ENCODE data around the gene ART5.
"Not testable (repeated sequence)": the region's sequence is repeated elsewhere in the genome, so short reads cannot be mapped to it uniquely, and the experiment has no call there.

The ART5 gene

DNA sequence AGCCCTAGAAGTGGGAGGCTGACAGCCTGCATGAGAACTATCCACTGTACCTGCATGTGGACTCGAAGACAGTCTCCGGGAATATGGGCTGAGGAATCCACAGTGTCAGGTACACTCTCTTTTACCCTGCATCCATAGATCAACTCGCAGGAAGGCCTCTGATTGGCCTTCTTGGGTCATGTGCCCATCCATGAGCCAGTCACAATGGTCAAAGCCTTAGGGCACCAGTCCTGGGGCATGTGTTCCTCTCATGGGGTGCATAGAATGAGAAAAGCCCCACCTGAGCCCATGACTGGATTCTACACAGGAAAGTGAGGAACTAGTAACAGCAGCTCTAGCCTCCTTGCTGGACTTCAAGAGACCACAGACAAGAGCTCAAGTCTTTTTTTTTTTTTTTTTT, 13.8 kb upstream of the ART5 start:
- DNase-seq = no peak

DNA sequence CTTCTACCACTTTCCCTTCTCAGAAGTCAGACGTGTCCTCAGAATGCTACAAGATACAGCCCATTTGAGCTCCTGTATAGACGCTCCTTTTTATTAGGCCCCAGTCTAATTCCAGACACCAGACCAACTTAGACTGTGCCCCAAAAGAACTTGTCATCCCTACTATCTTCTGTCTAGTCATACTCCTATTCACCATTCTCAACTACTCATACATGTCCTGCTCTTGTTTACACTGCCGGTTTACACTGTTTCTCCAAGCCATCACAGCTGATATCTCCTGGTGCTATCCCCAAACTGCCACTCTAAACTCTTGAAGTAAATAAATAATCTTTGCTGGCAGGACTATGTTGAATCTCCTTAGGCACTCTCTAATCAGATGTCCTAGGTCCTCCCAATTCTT, 10.7 kb upstream of the ART5 start:
- not testable (repeated sequence) for DNase-seq

DNA sequence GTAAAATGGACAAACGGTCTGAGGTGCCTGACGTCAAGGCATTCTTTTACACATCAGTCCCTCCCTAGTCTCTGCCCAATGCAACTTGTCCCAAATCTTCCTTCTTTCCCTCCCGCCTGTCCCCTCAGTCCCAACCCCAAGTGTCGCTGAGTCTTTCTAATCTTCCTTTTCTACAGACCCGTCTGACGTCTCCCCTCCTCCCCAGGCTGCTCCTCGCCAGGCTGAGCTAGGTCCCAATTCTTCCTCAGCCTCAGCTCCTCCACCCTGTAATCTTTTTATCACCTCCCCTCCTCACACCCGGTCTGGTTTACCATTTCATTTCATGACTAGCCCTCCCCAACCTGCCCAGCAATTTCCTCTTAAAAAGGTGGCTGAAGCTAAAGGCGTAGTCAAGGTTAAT, 7.6 kb upstream of the ART5 start:
- DNase-seq = not testable (repeated sequence)

DNA sequence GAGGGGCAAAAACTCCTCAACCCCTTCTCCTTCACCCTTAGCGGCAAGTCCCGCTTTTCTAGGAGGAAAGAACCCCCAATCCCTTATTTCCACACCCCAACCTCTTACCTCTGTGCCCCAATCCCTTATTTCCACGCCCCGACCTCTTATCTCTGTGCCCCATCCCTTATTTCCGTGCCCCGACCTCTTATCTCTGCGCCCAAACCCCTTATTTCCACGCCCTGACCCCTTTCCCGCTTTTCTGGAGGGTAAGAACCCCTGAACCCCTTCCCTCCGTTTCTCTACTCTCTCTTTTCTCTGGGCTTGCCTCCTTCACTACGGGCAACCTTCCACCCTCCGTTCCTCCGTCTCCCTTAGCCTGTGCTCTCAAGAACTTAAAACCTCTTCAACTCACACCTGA, 7.1 kb upstream of the ART5 start:
- DNase-seq = not testable (repeated sequence)

DNA sequence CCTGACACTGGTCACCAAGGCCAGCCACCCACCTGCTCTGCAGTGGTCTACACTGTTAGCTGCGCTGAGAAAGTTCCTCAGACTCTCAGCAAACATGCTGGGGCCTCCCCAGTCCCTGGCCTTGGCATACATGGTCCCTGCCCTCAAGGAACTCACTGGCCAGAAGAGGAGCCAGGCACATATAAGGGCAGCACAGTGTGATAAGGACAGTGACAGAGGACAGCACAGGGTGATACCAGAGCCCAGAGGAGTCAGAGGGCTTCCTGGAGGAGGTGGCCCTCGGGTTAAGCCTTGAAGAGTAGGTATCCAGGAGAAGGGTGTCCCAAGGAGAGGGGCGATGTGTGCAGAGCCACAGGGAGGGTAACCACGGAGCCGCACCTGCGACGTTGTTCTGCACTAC, 3.8 kb upstream of the ART5 start:
- no peak for DNase-seq

DNA sequence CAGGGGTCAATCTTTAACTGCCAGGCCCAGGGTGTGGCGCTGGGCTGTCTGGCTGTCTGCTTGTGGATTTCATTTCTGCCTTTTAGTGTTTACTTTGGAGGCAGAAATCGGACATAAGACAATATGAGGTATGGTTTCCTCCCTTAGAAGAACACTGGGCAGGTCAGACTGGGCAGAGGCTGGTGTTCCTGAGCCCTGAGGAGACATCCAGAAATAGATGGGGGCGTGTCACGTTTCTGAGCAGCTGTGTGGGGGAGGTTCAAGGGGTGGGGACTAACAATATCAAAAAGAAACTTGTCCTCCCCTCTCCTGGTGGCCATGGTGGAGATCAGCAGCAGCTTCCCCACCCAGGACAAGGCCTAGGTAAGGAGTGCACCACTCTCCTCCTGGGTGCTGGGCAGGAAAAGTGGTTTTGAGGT, 3.0 kb upstream of the ART5 start, which contains the start of gene ART1:
ART1 (plus strand) TSS at position 312 of the 419 bp plus-strand sequence. CDS start 14,086 bp downstream, outside the sequence.
- DNase-seq = no peak

DNA sequence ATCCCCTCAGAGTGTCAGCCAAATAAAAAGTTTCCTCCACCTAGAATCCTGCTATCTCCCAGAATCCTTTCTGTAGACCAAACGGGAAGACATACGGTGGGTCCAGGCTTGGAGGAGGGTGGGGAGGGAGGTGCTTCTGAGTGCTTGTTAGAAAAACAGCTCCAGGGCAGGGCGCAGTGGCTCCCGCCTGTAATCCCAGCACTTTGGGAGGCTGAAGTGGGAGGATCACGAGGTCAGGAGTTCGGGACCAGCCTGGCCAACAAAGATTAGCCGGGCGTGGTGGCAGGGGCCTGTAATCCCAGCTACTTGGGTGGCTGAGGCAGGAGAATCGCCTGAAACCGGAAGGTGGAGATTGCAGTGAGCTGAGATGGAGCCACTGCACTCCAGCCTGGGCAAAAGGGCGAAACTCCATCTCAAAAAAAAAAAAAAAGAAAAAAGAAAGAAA, 1.3 kb upstream of the ART5 start:
- DNase-seq = not testable (repeated sequence)

DNA sequence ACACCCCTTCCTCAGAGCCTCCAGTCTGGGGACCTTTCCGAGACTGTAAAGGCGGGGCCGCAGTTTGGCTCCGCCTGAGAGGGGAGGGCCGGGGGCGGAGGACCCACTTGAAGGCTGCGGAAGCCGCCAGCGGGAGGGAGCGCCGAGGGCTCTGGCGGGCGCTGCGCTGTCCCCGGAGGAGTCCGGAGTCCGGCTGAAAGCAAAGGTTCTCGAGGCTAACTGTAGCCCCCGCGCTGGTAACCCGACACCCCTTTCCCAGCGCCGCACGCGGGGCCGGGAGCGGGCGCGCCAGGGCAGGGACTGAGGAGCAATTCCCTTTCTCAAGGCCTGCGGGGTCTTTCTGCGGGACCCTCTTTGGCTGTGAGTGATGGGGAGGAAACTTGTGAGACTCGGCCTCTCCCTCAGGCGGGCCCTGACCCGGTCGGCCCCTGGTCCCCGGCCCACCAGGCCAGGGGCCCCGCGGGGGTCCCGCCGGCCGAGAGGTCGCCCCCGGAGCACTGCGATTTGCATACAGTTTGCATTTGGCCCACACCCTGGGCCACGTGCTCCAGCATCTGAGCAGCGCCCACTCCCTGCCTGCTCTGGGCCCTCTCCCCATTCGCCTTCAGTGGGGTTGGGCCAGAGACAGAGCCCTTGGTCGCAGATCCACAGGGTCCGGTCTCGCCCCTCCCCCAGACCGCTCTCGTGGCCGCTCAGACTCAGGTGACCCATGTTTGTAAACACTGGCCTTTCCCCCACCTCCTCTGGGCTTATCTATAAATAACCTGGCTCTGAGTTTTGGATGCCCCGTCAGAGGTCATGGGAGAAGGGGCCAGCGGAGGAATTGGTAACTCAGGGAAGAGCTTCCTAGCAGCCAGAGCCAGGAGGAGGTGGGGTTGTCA, 519 bp upstream of the ART5 start:
- DNase-seq = no peak

DNA sequence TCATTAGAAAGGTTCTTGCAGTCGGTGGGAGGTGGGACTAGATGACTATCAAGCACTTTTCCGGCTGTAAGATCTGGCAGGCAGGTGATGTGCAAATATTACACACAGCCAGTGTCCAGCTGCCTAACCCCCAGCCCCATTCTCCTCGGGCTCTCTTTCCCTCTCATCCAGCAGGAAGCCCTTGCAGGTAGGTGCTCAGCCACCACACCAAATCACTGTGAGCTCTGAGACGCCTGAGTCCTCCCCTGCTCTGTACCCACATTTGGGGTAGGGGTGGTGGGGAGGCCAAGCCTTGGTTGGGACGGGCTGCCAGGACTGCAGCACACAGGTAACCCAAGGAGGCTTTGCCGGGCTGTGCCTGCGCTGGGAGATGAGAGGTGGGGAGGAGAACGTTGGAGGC, 601 bp downstream of the ART5 start:
- no peak for DNase-seq

DNA sequence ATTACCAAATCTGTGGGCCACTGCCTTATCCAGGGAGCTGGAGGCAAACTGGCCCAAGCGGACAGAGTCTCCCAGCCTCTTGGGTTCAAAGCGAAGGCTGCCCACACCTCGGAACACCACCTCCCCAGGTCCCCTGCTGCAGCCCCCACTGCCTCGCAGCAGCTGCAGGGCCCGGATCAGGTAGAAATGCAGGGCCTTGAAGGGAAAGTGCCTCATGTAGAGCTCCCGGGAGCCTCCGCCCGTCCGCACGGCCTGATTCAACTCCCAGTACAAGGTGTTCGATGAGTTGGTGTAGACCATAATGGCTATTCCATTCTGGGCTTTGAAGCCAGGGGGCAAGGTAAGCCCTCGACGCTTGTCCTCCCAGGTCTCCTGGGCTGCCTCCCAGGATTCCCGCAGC, 2.0 kb downstream of the ART5 start:
- no peak for DNase-seq

DNA sequence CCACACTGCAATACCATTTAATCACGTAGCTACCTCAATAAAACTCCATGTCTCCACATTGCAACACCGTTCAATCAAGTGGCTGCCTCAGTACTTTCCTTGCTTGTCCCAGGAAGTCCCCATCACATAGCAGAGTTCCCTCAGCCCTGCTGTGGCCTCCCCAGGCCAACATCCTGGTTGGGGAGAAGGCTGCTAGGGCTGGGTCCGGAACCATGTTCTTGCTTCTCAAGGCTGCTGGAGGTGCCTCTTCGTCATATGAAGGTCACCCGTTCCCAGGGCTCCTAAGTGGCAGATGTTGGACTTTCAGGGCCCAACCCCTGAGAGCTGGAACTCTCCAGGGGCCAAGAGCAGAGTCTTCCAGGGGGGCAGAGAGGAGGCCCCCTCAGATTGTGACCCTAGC, 3.3 kb downstream of the ART5 start:
- no peak for DNase-seq

DNA sequence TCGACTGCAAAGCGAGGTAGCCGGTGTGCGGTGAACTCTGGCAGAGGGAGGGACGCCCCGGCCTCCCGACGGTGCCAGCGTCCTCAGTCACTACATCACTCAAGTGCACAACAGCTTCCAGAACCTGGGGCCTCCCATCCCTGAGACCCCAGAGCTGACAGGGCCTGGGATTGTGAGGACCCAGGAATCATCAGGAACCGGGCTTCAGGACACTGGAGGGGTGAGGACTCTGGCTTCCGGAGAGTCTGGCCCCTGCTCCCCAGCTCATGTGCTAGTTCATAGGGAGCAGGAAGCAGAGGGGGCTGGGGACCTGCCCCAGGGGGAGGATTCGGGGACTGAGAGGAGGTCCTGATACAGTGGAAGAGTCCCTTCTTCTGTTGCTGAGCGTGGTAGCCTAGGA, 4.6 kb downstream of the ART5 start:
- DNase-seq = no peak

DNA sequence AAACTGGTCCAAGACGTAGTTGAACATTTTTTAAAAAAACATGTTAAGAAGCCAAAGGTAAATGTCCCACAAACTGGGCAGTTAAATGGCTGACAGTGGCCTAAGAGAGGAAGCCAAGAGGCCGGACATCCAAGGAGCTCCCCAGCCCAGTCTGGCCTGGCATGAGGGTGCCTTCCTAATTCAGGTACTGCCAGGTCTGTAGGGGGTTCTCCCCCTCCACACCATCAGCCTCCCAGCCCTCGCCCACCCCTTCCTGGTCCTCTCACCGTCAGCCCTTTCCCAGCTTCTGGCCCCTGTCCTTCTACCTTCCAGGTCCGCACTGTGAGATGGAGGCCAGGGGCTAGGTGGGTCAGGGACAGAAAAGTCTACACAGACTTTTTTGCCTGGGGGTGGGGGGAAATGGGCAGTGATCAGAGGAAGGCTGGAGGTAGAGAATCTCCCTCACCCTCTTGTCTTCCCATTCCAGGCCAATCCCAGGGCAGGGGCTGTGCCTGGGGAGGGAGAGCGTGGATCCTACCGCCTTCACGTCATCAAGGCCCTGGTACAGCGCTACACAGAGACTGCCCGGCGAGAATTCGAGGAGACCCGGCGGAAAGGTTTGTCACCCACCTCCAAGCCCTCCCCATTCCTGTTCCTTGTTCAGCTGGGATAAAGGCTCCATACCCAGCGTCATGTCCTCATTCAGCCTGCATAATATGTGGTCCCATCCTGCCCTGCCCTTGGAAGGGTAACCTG, 6.0 kb downstream of the ART5 start:
- no peak for DNase-seq

DNA sequence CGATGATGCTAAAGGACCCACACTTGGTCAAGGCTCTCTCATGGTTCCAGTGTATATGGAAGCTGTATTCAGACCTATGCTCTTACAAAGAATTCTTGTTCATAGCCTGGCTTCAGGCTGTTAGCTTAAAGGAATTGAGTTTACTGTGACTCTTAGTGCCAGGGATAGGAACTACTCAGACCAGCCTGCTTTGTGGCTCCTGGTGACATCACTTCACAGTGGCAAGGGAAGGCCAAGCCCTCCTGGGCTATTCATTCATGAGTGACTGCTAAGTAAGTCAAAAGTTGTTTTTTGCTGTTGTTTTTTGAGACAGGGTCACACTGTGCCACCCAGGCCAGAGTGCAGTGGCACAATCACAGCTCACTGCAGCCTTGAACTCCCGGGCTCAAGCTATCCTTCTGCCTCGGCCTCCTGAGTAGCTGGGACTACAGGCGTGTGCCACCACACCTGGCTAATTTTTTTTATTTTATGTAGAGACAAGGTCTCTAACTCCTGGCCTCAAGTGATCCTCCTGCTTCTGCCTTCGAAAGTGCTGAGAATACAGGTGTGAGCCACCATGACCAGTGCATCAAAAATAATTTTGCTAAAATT, 9.6 kb downstream of the ART5 start:
- DNase-seq = no peak

DNA sequence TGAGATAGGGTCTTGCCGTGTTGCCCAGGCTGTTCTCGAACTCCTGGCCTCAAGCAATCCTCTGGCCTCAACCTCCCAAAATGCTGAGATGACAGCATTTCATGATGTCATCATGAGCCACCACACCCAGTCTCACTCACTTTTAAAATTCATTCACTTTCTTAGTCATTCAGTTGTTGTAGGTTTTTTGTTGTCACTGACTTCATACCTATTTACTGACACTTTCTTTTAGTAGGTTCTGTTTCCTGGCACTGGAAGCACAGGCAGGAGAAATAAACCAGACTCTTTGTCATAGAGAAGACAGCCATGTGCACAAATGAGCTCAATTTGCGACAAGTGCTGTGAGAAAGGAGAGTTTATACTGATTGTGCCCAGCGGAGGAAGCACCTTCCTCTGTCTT, 10.5 kb downstream of the ART5 start:
- DNase-seq = no peak

DNA sequence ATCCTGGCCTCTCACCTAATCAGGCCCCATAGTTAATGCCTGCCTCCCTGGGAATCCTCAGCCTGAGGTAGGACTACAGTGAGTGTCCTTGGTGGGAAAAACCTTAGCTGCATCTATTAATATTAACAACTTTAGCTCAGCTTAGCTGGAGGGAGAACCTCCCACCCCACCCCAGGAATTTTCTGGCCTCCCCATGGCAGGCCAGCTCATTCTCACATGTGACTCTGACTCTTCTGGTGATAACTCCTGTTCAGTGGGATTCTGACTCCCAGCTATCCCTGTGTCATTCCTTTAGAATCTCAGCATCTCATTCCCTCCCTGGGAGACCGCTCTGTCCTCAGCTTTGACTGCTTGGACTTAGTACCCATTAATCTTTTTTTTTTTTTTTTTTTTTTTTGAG, 14.5 kb downstream of the ART5 start:
- DNase-seq = no peak

DNA sequence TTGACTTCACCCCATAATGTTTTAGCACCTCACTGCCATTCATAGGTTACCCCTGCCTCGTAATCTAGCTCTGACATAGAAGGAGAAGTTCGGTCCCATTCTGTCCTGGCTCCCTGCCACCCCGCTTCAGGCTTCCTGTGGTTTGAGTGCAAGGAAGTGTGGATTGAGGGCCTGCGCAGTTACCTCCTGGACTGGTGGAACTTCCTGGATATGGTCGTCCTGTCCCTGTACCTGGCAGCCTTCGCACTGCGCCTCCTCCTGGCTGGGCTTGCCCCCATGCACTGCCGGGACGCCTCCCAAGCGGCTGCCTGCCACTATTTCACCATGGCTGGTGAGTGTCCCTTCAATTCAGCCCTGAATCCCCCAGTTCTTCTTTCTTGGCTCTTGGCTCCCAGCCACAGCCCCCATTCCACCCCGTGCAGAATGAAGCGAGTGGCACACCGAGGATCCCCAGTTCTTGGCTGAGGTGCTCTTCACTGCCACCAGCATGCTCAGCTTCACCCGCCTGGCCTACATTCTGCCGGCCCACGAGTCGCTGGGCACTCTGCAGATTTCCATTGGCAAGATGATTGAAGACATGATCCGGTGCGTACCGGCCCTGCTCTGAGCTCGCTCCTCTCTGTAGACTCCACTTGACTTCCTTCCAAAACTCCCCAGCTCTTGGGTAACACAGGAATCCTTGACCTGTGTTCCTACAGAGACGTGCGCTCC, 15.4 kb downstream of the ART5 start:
- DNase-seq = no peak

DNA sequence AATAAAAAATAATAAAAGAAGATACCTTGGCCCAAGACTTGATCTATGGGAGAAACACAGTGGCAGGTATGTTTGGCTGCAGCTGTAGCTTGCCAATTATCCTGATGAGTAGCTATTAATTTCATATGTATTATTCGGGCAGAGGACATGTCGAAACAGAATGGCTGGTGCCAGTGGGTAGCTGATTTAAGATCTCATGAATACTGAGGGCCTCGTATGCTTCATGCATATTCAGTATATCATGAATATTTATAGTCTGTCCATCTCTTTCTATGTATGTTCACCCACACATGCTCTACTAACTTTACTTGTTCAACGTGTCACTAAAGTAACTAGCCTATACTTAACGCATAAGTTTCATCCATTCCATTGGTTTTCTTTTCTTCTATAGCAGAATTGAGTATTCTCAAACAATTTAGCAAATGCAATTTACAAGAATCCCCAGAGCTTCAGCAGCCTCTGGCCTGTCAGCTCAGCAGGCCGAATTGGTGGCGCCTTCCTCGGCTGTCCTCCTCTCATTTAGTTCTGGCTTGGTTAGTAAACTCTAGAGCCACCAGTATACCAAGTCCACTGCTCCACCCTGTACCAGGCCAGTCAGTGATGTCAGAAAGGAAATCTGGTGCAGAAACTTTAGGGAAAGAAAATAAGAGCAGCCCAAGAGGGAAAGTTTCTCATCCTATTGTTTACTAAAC, 17.9 kb downstream of the ART5 start:
- DNase-seq = no peak

DNA sequence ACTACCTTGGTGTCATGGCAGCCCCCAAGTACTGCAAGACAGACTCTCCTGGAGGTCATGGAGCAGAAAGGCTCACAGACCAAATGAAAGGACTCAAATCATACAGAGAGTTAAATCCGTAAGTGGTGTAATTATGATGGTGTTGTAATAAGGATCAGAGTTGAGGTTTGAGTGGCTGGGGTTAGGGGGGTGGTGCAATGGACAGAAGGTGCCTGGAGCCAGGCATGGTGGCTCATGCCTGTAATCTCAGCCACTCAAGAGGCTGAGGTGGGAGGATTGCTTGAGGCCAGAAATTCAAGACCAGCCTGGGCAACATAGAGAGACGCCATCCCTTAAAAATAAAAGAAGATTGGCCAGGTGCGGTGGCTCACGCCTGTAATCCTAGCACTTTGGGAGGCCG, 18.7 kb downstream of the ART5 start:
- DNase-seq = no peak

DNA sequence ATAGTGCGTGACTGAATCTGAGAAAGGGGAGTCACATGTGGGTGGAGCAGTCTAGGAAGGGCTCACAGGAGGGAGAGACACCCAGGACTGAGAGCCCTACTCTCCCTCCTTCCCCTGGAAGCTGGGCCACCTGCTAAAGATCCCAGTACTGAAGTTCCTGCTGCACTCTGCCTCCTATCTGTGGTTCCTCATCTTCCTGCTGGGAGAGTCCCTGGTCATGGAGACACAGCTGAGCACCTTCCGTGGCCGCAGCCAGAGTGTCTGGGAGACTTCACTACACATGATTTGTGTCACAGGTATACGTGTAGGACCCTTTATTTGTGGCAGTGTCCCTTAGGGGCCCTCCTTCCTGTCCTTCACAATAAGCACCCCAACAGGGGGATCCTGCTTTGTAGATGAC, 19.3 kb downstream of the ART5 start:
- DNase-seq = no peak

DNA sequence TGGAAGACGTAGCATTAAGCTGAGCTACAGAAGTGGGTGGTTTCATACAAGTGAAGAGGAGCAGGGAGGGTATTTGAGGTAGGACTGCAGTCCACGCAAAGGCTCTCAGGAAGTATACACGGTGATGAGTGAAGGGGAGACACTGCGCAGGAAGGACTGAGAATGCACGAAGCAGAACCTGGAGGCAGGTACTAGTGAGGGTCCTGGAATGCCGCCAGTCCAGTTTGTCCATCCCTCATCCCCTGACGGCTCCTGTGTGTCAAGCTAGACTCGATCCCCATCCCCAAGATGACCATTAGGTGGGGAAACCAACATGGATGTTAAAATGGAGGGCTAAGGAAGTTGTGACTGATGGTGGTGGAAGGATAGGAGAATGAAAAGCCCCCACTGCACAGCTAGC, 23.8 kb downstream of the ART5 start:
- DNase-seq = no peak

DNA sequence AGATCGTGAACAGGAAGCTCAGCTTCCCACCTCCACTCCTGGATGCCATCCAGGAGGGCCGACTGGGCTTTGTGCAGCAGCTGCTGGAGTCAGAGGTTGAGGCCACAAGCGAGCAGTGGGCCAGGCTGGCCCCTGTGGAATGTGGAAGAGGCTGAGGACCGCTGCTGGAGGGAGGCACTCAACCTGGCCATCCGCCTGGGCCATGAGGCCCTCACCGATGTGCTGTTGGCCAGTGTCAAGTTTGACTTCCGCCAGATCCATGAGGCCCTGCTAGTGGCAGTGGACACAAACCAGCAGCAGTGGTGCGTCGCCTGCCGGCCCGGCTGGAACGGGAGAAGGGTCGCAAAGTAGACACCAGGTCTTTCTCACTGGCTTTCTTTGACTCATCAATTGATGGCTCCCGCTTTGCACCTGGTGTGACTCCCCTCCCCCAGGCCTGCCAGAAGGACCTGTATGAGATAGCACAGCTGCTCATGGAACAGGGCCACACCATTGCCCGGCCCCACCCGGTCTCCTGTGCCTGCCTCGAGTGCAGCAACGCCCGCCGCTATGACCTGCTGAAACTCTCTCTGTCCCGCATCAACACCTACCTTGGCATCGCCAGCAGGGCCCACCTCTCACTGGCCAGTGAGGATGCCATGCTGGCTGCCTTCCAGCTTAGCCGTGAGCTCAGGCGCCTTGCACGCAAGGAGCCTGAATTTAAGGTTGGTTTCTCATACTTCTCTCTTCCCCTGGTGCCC, 24.9 kb downstream of the ART5 start:
- DNase-seq = no peak
